GM12873 (cell line): ENCODE data around the gene APLP2.

Source experiments
- TF ChIP-seq, protein P1 (sequence below): IDR thresholded peaks from 2 replicates; pipeline ENCODE4 v1.5.1; 2012; ENCODE audit warnings: low read depth, mild to moderate bottlenecking, moderate library complexity, low read length, control low read depth; ENCODE audit not compliant: insufficient read depth; ENCODE audit errors: missing control alignments

The APLP2 gene

DNA sequence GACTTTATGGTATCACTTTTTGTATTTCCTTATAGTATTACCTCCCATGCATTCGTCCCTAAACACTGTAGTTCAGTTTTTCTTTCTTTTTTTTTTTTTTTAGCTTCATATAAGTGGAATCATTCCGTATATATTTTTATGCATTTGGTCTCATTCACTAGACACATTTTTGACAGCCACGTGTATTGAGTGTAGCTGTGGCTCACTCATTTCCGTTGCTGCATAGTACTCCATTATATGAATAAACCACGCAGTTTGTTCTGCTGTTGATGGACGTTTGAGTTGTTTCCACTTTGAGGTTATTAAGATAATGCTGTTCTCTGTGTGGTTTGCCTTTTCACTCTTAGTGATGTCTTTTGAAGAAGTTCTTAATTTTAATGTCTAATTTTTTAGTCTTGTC lies 8.4 kb downstream of the APLP2 start:
- TF ChIP-seq, protein P1, sequence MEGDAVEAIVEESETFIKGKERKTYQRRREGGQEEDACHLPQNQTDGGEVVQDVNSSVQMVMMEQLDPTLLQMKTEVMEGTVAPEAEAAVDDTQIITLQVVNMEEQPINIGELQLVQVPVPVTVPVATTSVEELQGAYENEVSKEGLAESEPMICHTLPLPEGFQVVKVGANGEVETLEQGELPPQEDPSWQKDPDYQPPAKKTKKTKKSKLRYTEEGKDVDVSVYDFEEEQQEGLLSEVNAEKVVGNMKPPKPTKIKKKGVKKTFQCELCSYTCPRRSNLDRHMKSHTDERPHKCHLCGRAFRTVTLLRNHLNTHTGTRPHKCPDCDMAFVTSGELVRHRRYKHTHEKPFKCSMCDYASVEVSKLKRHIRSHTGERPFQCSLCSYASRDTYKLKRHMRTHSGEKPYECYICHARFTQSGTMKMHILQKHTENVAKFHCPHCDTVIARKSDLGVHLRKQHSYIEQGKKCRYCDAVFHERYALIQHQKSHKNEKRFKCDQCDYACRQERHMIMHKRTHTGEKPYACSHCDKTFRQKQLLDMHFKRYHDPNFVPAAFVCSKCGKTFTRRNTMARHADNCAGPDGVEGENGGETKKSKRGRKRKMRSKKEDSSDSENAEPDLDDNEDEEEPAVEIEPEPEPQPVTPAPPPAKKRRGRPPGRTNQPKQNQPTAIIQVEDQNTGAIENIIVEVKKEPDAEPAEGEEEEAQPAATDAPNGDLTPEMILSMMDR: no peak

DNA sequence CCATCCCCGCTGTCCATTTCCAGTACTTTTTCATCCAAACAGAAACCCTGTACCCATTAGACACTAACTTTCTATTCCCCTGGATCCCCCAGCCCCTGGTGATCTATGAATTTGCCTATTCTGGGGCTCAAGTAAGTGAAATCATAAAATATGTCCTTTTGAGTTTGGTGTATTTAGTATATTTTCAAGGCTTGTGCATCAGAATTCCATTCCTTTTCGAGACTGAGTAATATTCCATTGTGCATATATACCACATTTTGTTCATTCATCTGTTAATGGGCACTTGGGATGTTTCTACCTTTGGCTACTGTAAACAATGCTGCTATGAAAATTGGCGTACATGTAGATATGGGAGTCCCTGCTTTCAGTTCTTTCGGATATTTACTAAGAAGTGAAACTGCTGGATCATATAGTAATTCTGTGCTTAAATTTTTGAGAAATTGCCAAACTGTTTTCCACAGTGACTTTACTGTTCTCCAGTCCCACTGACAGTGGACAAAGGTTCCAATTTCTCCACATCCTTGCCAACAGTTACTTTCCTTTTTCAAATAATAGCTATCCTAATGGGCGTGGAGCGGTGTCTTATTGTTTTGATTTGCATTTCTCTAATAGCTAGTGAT lies 16.1 kb downstream of the APLP2 start:
- TF ChIP-seq, protein P1: no peak

DNA sequence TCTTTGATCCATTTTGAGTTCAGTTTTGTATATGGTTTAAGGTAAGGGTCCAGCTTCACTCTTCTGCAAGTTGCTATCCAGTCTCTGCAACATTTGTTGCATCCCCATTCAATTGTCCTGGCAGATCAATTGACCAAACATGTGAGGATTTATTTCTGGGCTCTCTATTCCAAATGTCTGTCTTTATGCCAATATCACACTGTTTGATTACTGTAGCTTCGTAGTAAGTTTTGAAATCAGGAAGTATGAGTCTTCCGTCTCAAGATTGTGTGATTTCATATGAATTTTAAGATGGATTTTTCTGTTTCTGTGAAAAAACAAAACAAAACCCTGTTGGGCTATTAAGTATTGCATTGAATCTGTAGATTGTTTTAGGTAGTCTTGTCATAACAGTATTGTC lies 17.0 kb downstream of the APLP2 start:
- TF ChIP-seq, protein P1: no peak

DNA sequence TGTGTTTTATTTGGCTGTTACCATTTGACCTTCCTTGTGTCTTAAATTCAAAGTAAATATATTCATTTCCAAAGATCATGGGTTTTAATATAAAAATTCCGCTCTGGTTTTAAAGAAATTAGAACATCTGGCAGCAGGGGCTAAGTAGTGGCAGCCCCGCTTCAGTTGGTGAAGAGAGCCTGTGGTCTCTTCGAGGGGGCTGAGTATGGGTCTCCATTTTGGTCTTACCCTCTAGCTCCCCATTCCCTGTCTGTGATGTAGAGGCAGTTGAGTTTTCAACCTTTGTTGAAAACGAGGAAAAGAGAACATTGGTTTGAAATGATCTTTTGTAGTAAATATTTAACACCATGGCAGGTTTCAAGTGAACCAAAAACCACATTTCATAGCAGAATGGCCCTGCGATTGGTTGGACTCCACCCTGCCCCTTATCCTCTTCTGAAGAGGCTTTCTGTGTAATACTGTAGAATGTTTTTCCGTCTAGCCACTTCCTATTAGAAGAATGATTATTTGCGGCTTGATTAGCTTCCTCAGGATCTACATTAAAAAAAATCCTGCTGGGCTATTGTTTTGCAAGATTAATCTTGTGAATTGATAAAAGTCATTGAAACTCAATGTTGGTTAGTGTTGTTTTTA lies 17.7 kb downstream of the APLP2 start:
- TF ChIP-seq, protein P1: no peak

DNA sequence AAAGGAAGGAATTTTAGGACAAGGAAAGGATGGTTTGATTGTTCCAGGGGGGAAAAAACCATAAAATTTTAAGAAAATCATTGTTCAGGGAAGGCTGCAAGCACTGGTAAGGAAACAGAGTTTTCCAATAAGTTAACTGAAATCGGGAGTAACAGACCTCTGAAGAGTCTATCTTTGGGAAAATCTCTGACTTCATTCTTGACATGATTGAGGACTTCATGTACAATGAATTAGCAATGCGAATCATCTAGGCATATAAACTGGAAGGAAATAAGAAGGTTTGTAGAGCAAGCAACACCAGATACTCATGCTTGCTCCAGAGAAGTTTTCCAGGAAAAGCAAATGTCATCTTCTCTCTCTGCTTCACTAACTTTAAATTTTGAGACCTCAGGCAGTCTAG lies 18.5 kb downstream of the APLP2 start:
- TF ChIP-seq, protein P1: no peak

DNA sequence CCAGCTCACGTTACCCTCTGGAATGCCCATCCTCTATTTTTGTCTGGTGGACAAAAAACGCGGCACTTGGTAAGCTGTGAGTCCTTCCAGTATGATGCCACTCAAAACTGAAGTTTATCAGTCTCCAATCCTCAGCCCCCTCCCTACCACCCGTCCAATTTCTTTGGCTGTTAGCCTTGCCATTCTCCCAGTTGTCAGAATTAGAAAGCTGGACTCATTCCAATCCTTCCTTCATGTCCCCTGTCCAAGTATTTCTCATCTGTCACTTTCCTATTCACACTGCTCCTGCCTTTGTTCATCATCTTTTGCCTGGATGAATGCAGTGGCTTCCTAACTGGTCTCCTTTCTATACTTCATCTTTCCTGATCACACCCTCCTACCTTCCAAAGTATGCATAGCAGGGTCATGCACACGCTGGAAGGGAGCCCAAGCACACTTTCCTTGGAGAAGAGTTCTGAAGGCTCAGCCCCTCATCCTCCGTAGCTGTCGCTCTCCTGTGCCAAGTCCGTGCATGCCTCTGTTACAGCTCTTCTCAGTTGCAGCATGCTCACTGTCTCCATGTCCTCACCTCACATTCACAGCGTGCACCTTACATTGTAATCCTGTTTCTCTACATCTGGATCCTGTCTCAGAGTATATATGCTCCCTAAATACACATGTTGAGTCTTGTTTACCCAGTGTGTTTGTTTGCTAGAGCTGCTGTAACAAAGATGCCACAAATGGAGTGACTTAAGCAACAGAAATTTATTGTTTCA lies 19.4 kb downstream of the APLP2 start:
- TF ChIP-seq, protein P1: no peak

DNA sequence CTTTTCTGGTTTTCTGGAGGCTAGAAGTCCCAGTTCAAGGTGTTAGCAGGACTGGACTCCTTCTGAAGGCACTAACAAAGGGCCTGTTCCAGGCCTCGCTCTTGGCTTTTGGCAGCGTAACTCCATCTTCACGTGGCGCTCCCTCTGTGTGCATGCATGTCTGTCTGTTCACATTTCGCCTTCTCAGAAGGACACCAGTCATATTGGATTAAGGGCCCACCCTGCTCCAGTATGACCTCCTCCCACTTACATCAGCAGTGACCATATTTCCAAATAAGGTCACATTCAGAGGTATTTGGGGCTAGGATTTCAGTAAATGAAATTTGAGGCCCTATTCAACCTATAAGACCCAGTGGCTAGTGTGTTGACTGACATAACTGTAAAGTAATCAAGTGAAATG lies 20.0 kb downstream of the APLP2 start:
- TF ChIP-seq, protein P1: no peak
